Endometrium (tissue), 2 donors: ENCODE results near the gene SEM1.
A peak's percentile ranks its signal among the peaks of the same experiment; 100 is the strongest.
"Not testable (repeated sequence)": the region's sequence is repeated elsewhere in the genome, so short reads cannot be mapped to it uniquely, and the experiment has no call there.

Experiments
- FAIRE-seq: peaks from 2 replicates; lab custom pipeline; 2012; peaks lifted over from hg19 to GRCh38; lab: Jason Lieb, UNC
- donor health status: control.
- donor health status: control.

The SEM1 gene

DNA sequence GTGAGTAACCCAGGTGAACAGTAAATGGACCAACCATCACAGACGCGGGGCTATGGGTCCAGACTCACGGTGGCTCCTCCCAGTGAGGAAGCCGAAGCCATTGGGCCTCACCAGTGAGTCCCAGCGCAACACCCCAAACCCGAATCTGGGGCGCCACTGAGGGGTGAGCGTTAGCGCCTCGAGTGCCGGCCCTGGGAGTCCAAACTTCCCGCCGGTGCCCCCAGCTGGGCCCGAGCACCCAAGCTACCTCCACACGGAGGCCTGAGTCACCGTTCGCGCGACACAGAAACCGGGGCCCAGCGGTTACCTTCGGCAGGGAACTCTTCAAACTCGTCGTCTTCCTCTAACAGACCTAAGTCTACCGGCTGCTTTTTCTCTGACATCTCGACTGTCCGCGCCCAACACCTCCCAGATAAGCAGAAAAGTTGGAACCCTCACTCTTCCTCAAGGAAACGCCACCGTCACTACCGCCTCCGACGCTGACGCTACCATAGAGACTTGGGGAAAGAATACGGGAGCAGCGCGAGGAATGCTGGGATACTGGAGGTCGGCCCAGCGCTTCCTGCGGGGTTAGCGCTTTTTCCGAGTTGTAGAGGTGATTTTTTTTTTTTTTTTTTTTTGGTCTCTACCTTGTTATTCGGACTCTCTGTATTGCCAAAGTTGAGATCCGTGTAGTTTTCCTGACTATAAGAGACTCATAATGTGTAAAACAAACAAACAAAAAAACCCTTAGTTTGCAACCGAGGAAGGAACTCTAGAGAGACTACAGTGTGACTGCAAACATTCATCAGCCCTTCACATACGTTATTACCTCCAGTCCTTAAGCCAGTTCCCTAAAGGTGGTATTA lies at the start of gene SEM1:
TSS of gene SEM1 (minus strand) at position 466 of the 848 bp plus-strand sequence. CDS start at position 383, 83 bp downstream.
- peak; percentile 94 for FAIRE-seq

GRCh38 chr7:96757880-96758279 lies 48.2 kb upstream of the SEM1 start:
- FAIRE-seq, result not testable (repeated sequence)

DNA sequence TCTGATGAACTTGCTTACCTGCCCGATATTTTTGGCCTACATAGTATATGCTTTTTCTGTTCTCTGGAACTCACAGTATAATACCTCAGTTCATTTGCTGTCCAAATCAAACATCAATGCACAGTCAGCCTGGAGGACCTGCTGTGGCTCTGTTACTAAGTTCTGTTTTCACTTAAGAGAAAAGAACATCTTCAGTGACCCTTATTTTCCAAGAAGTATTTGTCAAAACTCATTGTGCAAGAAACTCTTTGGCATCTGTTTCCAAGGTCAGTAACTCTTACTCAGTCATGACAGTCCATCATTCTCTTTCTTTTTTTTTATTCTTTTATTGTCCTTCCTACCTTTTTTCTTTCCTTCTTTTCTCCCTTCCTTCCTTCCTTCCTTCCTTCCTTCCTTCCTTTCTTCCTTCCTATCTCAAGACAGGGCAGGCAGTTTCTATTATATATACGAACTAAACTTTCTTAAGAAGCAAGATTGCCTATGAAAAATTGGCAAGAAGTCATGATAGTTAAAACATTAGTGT lies 37.8 kb upstream of the SEM1 start:
- no peak for FAIRE-seq

- no peak for FAIRE-seq
Observed at GRCh38 chr7:96740130-96740529, 30.5 kb upstream of the SEM1 start.

GRCh38 chr7:96739609-96740008 lies 30.0 kb upstream of the SEM1 start:
- no peak for FAIRE-seq

DNA sequence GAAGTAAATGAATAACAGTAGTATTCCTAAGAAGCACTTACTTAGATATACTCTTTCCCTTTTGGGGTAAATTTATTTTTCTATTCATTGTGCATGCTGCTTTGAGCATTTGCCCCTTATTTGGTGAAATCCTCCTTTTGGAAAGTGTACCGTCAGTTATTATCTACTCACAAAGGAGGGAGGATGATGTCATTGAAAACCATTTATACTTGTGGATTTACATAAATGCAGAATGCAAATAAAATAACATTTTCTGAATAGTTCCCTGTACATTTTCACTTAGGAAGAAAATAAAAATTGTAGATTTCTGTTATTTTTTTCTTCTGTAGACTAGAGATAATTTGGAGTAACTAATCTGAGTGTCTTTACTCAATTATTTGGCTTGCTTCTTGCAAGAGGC lies 29.5 kb upstream of the SEM1 start:
- FAIRE-seq, result no peak

DNA sequence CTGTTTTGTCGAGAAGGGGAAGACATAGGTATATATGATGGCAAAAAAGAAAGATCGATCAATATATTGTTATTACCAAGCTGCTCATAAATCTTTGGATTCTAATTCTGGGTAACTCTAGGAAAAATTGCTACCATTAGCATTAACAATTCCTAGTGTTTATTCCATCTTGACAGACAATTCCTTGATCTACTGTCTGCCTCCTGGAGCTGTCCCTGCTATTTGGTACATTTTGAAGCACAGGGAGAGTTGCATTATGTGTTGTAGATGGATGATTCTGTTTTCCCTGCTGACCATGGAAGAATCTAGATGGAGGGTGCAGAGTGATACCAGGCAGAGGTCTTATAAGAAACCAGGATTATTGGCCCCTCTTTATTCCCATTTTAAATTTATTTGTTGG lies 29.1 kb upstream of the SEM1 start:
- FAIRE-seq, result no peak

DNA sequence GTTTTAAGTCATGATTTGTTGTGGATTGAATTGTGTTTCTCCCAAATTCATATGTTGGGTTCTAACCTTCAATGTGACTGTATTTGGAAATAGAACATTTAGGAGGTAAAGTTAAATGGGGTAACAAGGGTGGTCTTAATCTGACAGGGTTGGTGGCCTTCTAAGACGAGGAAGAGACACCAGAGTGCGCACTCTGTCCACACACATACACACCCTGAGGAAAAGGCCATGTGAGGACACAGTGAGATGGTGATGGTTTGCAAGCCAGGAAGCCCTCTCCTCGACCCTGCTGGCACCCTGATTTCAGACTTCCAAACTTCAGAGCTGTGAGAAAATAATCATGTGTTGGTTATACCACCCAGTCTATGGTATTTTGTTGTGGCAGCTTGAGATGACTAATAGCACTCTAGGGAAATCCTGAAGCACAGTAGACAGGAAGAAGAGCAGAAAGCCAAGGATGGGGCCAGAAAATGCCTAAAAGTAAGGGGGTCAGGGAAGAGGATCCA lies 28.0 kb upstream of the SEM1 start:
- FAIRE-seq, result no peak

- no peak for FAIRE-seq
Observed at GRCh38 chr7:96734343-96734742, 24.7 kb upstream of the SEM1 start.

GRCh38 chr7:96729820-96730219 lies 20.2 kb upstream of the SEM1 start:
- FAIRE-seq, result no peak

- FAIRE-seq, result no peak
Observed at GRCh38 chr7:96728139-96728538, 18.5 kb upstream of the SEM1 start.

DNA sequence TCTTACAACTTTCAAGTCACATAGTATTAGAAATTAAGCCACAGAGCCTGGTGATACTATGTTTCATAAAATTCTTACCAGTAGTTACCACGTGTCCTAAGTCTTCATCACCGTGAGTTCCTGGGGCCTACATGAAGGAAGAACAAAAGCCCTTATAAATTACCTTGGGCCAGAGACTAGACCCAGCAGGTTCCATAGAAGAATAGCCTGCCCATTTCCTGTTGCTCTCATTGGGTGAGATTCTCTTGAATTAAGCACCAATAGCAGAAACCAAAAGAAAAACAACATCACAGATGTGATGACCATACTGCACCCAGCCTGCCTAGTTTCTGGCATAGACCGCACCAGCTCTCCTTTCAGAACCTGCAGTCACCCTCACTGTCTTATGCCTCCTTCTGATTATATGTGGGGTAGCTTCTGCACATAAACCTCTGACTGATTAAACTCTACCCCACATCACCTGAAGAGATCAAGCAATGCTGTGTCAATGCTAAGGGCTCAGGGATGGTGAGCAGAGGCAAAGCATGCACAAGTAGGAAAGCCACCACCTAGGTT lies 18.0 kb upstream of the SEM1 start:
- no peak for FAIRE-seq

DNA sequence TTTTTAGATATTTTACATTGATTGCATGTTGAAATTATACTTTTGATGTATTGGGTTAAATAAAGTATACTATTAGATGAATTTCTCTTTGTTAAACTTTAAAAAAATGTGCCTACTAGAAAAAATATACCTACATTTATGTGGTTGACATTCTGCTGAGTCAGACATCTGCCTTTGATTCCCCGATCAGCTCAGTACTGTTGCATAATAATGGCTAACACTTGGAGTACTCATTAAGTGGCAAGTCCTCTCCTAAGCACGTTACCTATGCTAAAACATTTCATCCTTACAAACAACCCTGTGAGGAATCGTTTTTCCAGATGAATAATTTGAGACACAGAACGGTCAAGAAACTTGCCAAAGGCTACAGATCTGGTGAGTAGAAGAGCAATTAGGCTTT lies 14.0 kb upstream of the SEM1 start:
- no peak for FAIRE-seq

- FAIRE-seq, result not testable (repeated sequence)
Observed at GRCh38 chr7:96722928-96723327, 13.3 kb upstream of the SEM1 start.

GRCh38 chr7:96720843-96721242 lies 11.2 kb upstream of the SEM1 start:
- peak; percentile 35 for FAIRE-seq

- no peak for FAIRE-seq
Observed at GRCh38 chr7:96719164-96719563, 9.5 kb upstream of the SEM1 start.

DNA sequence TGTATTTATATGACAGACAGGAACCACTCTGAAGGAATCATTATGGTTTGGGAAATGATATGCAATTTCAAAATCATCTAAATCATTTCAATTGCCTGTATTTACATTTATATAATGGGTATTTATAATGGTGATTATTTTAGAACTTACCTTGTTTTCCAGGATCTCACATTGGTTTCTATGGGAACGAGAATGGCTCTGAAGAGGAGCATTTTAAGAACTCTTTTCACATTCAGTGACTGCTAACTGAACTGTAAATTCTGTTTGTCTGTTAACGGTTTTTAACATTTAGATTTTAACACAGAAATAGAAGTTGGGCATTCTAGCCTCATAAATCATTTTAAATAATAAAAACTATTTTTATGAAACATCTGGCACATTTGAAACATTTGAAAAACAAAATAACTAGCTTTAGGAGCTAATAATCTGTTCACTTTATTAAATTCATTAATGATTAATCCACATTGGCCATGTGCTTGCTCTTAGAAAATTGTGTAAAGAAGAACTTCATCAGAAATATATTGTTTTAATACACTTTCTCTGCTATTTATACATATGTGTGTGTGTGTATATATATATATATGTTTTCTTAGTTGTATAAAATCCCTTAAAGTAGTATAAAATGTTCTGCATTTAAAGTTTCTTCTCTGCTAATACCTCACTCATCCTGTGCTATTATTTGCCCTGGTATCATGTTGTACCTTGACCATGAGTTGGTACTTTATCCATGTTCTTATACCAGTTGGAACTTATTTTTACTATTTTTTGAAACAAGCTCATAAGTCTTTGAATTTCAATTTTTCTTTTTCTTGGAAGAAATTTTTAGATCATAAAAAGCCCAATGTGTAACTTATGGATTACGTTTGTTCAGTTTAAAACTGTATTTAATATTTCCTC lies 8.7 kb upstream of the SEM1 start:
- FAIRE-seq, result peak; percentile 26

DNA sequence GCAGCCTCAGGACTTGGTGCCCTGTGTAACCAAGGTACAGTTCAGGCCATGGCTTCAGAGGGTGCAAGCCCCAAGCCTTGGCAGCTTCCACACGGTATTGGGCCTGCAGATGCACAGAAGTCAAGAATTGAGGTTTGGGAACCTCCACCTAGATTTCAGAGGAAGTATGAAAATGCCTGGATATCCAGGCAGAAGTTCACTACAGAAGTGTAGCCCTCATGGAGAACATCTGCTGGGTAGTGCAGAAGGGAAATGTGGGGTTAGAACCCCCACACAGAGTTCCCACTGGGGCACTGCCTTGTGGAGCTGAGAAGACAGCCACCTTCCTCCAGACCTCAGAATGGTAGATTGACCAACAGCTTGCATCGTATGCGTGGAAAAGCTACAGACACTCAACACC lies 3.4 kb upstream of the SEM1 start:
- FAIRE-seq, result no peak

GRCh38 chr7:96710544-96710943 lies 898 bp upstream of the SEM1 start:
- FAIRE-seq, result no peak

- no peak for FAIRE-seq
Observed at GRCh38 chr7:96708872-96709271, 774 bp downstream of the SEM1 start.

- no peak for FAIRE-seq
Observed at GRCh38 chr7:96707901-96708774, 1.5 kb downstream of the SEM1 start.
